ENCODE data around the gene ANKRD11. TPM values are rescaled to one million over a fixed set of nuclear protein-coding genes. Genes with fewer than 3 reads are reported as not detected.

The ANKRD11 gene
- total RNA-seq, 1 donor from 2014 or later: 154 TPM

- intact Hi-C loops (cut with micrococcal nuclease): no loop called here
Measured at GRCh38 chr16:89293276-89294143, 196.9 kb downstream of the ANKRD11 start.

DNA sequence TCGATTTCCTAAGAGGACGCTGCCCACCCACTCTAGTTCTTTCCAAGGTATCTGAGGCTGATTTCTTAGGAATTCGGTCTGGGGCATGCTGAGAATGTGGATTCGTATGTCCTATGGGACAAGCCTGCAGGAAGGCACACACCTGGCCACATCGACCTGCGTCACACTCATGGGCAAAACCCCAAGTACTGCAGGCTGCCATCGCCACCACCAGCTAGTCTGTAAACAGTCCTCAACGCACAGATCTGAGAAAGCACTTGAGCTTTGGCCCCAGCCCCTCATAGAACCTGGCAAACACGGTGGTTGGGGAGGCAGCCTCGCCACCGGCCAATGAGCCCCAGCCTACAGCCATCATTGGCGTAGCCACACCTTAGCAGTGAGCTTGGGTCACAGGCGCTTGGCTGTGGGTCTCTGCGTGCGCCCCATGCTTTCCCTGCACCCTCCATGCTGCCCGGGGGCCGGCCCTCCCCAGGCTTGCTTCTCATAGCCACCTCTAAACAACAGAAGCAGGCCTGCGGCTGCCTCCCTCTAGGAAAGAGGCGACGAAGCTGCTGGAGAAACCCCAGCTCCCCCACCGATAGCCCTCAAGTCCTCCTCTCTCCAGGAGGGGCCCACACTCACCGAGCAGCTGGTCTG, 197.8 kb downstream of the ANKRD11 start:
- intact Hi-C loops (cut with micrococcal nuclease): no loop called here

DNA sequence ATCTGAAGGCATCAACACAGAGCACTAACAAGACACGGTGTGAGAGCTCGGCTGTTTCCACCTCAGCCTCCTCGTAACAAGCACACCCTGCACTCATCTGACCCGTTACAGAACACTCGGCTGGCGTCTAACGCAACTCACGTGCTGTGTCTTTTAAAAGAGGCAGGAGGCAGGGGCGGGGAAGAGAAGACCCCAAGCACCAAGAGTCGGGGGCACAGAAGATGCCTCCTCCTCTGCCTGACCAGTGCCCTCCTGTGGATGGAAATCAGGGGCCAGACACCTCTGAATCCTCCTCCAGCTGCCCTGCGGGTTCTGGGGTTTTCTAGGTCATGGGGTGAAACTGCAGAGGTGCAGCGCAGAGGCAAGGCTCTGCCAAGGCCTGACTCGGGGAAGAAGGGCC, 198.6 kb downstream of the ANKRD11 start:
- intact Hi-C loops (cut with micrococcal nuclease): no loop called here

DNA sequence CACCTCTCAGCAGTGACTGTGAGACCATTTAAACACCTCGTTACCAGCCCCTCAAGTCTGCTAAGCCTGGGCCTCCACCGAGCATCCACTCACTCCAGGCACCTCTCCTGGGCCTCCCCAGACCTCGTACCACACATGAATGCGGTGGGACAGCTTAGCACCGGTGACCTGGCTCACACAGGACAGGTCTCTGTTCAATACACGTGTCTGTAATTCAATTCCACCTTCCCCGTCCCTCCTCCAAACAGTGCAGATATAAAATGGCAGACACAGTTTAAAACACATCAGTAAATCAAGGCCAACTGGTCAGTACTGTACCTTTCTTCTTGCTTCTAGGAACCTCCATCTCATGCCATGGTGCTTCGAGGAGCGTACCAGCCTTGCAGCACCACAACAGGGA, 199.0 kb downstream of the ANKRD11 start:
- intact Hi-C loops (cut with micrococcal nuclease): no loop called here

DNA sequence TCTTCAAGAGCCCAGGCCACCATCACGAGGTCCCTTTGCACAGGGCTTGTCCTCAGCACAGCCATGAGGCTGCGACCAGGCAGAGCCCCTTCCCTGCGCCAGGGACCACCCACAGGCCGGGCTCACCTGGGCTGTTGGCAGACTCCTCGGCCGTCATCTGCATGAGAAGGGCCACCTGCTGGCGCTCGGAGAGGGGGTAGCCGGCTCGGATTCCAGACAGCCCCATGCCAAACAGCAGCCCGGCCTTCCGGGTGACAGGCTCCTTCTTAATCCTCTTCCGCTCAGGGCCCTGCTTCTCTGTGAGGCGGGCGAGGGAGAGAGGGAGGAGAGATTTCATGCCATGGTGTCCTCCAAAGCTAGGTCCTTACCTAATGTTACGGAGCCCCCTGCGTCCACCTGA, 199.5 kb downstream of the ANKRD11 start:
- intact Hi-C loops (cut with micrococcal nuclease): no loop called here

DNA sequence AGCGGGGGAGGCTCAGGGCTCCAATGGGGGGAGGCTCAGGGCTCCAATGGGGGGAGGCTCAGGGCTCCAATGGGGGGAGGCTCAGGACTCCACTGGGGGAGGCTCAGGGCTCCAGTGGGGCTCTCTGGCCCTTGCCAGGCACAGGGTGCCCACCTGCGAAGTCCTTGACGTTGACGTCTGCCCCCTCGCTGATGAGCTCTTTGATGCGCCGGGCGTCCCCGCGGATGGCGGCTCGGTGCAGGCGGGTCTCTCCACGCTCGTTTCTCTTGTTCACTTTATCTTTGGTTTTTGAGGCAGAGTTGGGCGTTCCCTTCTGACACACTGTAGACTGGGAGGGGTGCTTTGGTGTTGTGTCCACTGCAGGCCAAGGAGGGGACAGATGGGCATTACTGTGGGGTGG, 199.9 kb downstream of the ANKRD11 start:
- intact Hi-C loops (cut with micrococcal nuclease): no loop called here

GRCh38 chr16:89289428-89290395, 200.6 kb downstream of the ANKRD11 start:
- intact Hi-C loops (cut with micrococcal nuclease): no loop called here

- intact Hi-C loops (cut with micrococcal nuclease): no loop called here
Measured at GRCh38 chr16:89288966-89289365, 201.4 kb downstream of the ANKRD11 start.

- intact Hi-C loops (cut with micrococcal nuclease): no loop called here
Measured at GRCh38 chr16:89288577-89288844, 201.8 kb downstream of the ANKRD11 start.

DNA sequence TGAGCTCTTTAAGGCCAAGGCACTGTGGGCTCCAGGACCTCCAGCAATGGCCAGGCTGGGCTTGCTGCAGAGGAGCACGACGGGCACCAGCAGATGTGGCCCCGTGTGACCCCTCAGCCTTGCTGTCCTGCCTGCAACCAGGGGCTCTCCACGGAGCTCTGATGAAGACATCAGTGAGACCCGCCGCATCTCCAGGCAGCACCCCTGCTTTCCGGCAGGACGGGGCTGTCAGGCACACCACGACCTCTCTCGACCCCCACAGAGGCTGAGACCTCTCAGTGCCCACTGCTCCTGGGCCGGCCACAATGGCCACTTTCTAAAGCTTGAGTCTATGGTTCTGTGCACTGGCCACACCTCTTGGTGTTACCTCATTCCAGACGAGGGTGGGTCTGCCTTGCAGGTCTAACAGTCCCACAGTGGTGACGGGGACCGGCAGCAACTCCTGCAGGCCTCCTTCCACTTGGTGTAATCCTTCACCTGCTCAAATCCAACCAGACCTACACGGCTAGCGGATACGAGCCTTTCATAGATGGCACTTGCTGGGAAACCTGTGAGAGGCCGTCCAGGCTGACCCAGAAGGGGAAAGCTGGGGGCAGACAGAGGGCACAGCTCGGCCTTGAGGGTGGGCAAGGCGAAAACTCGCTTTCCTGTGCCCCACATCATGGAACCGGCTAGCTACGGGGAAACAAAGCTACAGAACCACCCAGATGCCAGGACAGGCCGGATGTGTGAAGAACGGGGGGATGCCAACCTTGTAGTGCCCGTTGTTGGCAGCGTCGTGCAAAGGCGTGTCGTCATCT, 202.4 kb downstream of the ANKRD11 start:
- intact Hi-C loops (cut with micrococcal nuclease): no loop called here

GRCh38 chr16:89286096-89286495, 204.3 kb downstream of the ANKRD11 start:
- intact Hi-C loops (cut with micrococcal nuclease): no loop called here

- intact Hi-C loops (cut with micrococcal nuclease): no loop called here
Measured at GRCh38 chr16:89285381-89285780, 205.0 kb downstream of the ANKRD11 start.

DNA sequence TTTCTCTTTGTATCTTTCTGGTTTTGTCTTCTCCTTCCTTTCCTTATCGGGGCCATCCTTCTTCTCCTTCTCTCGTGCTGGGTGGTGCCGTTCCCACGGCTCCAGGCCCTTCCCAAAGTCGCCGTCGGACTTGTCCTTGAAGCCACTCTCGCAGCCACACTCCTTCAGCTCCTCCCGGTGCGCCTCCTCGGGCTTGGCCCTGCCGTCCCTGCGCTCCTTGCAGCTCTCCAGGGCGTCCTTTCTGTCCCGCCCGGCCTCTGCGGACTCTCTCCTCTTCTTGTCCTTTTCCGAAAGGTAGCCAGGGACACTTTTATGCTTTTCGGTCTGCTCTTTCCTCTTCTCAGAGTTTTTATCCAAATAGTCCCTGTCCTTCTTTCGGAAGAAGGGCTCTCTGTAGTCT, 206.9 kb downstream of the ANKRD11 start:
- intact Hi-C loops (cut with micrococcal nuclease): no loop called here

- intact Hi-C loops (cut with micrococcal nuclease): no loop called here
Measured at GRCh38 chr16:89282523-89282922, 207.8 kb downstream of the ANKRD11 start.

- intact Hi-C loops (cut with micrococcal nuclease): no loop called here
Measured at GRCh38 chr16:89281829-89282228, 208.5 kb downstream of the ANKRD11 start.

DNA sequence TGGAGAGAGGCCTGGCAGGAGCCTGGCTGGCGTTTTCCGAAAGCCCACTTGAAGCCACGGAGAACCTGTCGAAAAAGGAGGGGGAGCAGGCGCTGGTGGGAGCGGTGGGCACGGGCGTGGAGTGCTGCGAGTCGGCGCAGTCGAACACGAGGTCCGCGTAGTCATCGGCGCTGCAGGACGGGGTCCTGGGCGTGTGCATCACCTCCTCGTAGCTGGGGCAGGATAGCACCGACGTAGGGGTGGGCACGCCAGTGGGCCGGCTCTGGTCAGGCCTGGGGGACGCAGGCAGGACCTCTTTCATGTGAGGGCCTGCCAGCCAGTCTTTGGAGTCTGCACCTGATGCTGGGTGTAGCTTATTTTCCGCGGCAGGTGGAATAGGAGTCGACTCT, 209.2 kb downstream of the ANKRD11 start:
- intact Hi-C loops (cut with micrococcal nuclease): no loop called here

GRCh38 chr16:89280546-89281188, 209.7 kb downstream of the ANKRD11 start:
- intact Hi-C loops (cut with micrococcal nuclease): no loop called here

DNA sequence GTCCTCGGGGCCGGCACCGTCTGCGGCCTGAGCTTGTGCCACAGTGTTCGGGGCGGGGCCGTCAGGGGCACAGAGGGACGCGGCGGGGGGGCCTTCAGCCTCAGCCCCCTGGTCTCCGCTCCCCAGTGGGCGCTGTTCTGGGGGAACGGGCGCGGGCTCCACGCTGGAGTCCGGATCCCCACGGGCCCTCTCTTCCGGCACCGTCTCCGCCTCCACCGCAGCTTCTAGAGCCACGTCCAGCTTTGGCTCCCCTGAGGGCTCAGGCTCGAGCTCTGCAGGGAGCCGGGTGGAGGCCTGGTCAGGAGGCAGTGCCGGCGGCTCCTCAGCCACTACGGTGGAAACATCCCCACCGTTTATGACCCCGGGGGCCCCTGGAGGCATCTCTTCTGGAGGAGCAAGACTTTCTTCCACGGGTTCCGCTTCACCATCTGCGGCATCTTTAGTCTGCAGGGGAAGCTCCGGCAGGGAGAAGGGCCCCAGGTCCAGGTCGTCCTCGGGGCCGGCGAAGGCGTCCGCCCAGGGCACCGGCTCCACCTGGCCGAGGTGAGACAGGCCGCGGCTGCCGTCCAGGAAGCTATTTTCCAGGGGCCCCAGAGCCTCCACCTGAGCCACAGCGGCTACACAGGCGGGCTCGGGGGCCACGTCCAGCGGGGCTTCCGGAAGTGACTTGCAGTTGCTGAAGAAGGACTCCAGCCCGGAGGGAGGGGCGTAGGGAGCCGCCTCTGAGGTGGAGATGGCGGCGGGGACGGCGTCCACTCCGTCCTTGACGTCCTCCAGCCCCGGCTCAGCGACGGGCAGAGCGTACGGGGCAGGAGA, 210.5 kb downstream of the ANKRD11 start:
- intact Hi-C loops (cut with micrococcal nuclease): no loop called here

GRCh38 chr16:89278441-89279240, 211.7 kb downstream of the ANKRD11 start:
- intact Hi-C loops (cut with micrococcal nuclease): no loop called here
